ENCODE results near the gene PLCE1.

PLCE1 gene

GRCh38 chr10:94001416-94001810, 7.7 kb downstream of the PLCE1 start:
- Histone ChIP-seq H3K36me3 (replicated peaks) (no peaks in the 10 kb centered on the region), H3K27me3 (replicated peaks) (no peaks in the 10 kb centered on the region), H3K4me3 (ENCODE audit: low read depth, low read length) (no peak overlapping the region), H3K27ac (no peak overlapping the region)
- no peak for TF ChIP-seq CTCF (IDR thresholded peaks at IDR 0.05; ENCODE audit: low read depth, low read length, missing control alignments)
- no peak for DNase-seq
- in situ Hi-C loops (cut with HindIII; ENCODE audit: low pct_ligation_motif_present, low sequenced_read_pairs), result no loop called here

- Histone ChIP-seq H3K27me3 (replicated peaks) (no peaks in the 10 kb centered on the region), H3K27ac (no peak overlapping the region), H3K36me3 (replicated peaks) (no peaks in the 10 kb centered on the region), H3K4me3 (ENCODE audit: low read depth, low read length) (no peak overlapping the region)
- in situ Hi-C loops (cut with HindIII; ENCODE audit: low pct_ligation_motif_present, low sequenced_read_pairs), result no loop called here
- no peak for TF ChIP-seq CTCF (IDR thresholded peaks at IDR 0.05; ENCODE audit: low read depth, low read length, missing control alignments)
- DNase-seq, result no peak
Observed at GRCh38 chr10:94002156-94002555, 8.4 kb downstream of the PLCE1 start.

GRCh38 chr10:94003488-94003887, 9.8 kb downstream of the PLCE1 start:
- Histone ChIP-seq H3K27ac (no peak overlapping the region), H3K4me3 (ENCODE audit: low read depth, low read length) (no peak overlapping the region), H3K27me3 (replicated peaks) (no peaks in the 10 kb centered on the region), H3K36me3 (replicated peaks) (no peaks in the 10 kb centered on the region)
- TF ChIP-seq CTCF (IDR thresholded peaks at IDR 0.05; ENCODE audit: low read depth, low read length, missing control alignments), result no peak
- in situ Hi-C loops (cut with HindIII; ENCODE audit: low pct_ligation_motif_present, low sequenced_read_pairs), result no loop called here
- no peak for DNase-seq

GRCh38 chr10:94005050-94005449, 11.3 kb downstream of the PLCE1 start:
- H3K36me3 ChIP-seq (replicated peaks), result no peaks in the 10 kb centered on the region
- DNase-seq, result no peak
- H3K27ac ChIP-seq, result no peak overlapping the region
- in situ Hi-C loops (cut with HindIII; ENCODE audit: low pct_ligation_motif_present, low sequenced_read_pairs), result no loop called here
- H3K4me3 ChIP-seq (ENCODE audit: low read depth, low read length), result no peak overlapping the region
- no peak for TF ChIP-seq CTCF (IDR thresholded peaks at IDR 0.05; ENCODE audit: low read depth, low read length, missing control alignments)
- H3K27me3 ChIP-seq (replicated peaks), result no peaks in the 10 kb centered on the region

- DNase-seq, result peak; percentile 78
- Histone ChIP-seq H3K27ac (peak overlapping the region; percentile 74), H3K36me3 (replicated peaks) (no peaks in the 10 kb centered on the region), H3K4me3 (ENCODE audit: low read depth, low read length) (no peak overlapping the region), H3K27me3 (replicated peaks) (no peaks in the 10 kb centered on the region)
- in situ Hi-C loops (cut with HindIII; ENCODE audit: low pct_ligation_motif_present, low sequenced_read_pairs), result no loop called here
- no peak for TF ChIP-seq CTCF (IDR thresholded peaks at IDR 0.05; ENCODE audit: low read depth, low read length, missing control alignments)
Observed at GRCh38 chr10:94006591-94007550, 13.1 kb downstream of the PLCE1 start.

All from brain microvascular endothelial cell (primary cell).